ENCODE results near the gene SCN11A.

- TF ChIP-seq POLR2A (IDR thresholded peaks at IDR 0.05; ENCODE audit: low read length) (no peak), GATA1 (IDR thresholded peaks at IDR 0.05; ENCODE audit: low read depth, low read length) (no peak)
These were observed 839 bp upstream of the SCN11A start for GRCh38 chr3:39052583-39052982.
